NCI-H1048 (cell line): Measurements from ENCODE around the gene NTSR2.

ENCODE experiments used
- DNase-seq: peaks from one replicate; lab custom pipeline; 2025; lab: John Stamatoyannopoulos, UW

NTSR2 gene

GRCh38 chr2:11657646-11658045, 12.3 kb downstream of the NTSR2 start:
- no peak for DNase-seq

GRCh38 chr2:11657195-11657594, 12.8 kb downstream of the NTSR2 start:
- DNase-seq = no peak

DNA sequence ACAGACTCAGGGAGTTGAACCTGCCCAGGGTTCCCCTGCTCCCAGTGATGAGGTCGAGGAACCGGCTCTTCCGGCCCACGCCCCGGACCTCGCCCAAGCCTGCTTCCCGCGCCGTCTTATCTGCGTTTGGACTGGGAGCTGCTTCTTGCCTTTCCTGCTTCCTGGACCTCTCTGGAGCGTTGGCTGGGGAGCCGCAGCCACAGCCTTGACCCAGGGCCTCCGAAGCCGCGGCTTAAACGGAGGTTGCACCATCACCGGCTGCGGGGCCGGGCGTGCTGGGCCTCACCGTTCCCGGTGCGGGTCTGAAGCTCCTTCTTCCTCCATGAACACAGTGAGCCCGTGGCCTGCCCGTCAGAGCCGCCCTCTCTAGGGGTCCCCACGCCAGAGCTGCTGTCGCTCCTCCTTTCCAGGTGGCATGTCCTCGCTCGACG, 13.3 kb downstream of the NTSR2 start:
- DNase-seq = no peak

DNA sequence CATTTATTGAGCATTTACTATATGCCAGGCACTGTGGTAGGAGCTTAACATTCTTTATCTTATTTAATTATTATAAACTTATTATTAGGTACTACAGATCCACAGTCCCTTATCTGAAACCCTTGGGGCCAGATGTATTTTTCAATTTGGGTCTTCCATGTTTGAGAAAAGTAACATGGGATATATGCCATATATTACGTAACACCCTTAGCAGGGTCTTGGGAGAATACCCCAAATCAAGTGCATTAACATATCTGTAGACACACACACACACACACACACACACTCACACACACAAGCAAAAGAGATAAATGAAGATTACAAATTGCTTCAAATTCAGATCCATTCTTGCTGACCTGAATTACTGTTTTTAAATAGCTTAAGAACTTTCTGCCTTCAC, 13.7 kb downstream of the NTSR2 start:
- DNase-seq = no peak

DNA sequence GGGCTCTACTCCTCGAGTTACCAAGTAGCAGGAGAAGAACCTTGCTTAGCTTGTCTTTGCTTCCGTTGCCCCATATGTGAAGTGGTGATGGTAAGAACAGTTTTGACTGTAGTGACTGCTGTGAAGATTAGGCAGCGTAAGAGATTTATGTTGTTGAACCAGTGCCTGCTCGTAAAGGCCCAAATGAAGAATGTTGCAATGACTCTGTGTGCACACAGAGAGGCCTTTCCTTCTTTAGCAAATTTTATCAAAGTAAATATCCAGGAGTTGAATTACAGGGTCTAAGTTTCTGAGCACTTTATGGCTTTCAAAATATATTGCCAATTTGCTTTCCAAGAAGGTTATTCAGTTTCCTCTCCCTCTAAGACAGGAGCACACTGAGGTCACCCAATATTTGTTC, 14.5 kb downstream of the NTSR2 start:
- no peak for DNase-seq

- no peak for DNase-seq
Measured at GRCh38 chr2:11652553-11652952, 17.4 kb downstream of the NTSR2 start.

DNA sequence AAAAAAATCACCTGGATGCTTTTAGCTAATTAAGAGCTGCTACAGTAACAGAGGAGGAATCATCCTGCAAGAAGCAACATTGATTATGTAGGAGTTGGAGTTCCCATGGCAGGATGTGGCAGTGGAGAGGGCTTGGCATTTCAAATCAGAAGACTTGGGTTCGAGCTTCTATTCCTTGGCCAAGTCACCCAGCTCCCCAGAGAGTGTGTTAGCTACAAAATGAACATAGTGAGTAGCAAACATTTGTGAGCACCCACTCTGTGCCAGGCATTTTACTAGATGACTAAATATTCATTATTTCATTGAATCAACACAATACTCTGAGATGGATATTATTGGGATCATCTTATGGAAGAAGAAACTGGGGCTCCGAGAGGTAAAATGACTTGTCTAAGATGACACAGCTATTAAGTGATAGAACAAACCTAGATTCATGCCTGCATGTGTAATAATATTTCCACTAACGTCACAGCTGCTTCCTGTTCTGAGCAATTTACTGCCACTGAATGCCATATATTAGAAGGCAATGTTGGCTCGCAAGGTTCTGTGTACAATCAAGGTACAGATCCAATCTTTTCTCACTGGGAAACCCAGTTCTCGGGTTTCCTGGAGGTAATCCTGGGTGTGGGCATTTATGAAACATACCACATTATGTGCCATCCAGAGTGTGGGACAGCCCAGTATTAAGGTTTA, 18.0 kb downstream of the NTSR2 start:
- DNase-seq = no peak

DNA sequence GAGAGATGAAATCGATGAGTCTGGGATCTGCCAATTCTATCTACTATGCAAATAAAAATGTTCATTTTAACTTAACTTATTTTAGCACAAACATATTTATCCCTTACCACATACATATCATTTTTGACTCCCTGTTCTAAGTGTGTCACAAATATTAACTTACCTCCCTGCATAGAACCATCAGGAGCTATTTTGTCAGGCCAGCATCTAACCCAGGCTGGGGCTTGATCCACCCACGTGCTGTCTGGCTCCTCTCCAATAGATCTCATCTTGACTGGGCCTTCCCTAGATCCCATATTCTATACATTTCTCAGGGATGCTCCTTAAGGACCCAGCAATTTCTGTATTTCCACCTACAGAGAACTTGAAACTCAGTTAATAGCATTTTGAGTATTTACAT, 20.9 kb downstream of the NTSR2 start:
- DNase-seq = no peak

DNA sequence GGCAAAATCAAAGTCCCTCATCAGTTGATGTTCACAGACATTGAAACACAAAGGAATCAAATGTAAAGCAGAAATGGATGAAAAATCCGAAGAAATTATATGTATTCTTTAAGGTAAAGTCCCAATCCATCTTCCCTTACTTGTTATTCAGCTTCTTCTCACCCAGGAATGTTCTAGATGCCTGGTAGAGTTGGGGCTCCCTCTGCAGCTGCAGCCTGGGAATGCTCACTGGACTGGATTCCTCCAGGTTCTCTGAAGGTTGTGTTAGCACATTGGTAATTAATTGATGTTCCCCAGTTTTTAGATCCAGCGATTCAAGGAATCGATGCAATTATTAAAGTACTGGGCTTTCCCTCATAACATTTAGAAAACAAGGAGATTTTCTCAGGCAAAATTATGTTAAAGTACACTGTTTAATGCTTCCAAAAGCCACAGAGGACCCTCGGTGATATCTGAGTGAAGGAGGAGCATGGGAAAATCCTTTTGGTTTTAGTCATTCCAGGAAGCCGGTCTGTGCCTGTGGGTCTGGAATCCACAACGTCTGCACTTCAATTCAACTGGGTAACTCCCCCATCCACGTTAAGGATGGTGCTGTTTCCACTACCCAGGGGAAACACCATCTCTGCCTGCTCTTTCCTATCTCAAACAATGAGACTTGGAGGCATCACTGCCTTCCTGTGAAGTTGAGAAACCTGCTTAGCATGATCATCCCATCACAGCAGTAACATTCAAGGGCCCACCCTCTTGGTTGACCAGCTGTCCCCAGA, 22.0 kb downstream of the NTSR2 start:
- DNase-seq = no peak

- no peak for DNase-seq
Measured at GRCh38 chr2:11646530-11646929, 23.5 kb downstream of the NTSR2 start.

GRCh38 chr2:11644293-11644692, 25.7 kb downstream of the NTSR2 start:
- DNase-seq = no peak

DNA sequence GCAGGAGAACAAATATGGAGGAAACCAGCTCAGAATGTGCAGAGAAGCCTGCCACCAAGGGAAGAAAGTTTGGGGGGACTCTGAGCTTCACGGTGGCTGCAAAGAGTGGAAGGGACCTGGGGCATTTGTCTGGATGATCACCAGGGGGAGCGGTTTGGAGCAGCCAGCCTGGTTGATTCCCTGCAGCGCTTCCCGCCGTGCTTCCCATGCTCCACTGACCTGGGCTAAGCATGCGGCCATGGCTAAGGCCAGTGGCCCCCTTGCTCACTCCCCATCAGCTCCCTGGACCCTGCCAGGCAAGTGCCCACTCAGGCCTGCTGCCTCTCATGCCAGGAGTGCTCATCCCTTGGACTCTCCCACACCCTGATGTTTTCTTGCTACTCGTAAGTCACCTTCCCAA, 27.0 kb downstream of the NTSR2 start:
- DNase-seq = no peak

GRCh38 chr2:11640132-11640531, 29.9 kb downstream of the NTSR2 start:
- DNase-seq = no peak

DNA sequence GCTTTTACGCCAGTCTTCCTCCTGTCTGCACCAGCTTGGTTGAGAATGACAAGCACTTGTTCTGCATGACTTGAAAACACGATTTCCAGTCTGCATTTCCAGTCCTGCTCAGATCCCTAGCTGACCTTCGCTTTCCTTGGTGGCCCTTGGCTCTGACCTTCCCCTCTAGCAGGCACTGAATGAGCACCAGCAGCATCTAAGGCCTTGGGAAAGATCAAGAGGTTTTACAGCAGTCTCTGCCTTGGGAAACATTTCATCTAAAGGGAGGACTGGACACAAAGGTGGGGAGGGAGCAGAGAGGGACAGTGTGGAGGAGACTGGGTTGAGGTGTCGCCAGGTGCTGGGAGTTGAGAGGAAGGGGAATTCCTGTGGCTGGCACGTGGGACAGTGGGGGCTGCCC, 30.5 kb downstream of the NTSR2 start:
- DNase-seq = no peak

- DNase-seq = no peak
Measured at GRCh38 chr2:11637546-11637945, 32.4 kb downstream of the NTSR2 start.

DNA sequence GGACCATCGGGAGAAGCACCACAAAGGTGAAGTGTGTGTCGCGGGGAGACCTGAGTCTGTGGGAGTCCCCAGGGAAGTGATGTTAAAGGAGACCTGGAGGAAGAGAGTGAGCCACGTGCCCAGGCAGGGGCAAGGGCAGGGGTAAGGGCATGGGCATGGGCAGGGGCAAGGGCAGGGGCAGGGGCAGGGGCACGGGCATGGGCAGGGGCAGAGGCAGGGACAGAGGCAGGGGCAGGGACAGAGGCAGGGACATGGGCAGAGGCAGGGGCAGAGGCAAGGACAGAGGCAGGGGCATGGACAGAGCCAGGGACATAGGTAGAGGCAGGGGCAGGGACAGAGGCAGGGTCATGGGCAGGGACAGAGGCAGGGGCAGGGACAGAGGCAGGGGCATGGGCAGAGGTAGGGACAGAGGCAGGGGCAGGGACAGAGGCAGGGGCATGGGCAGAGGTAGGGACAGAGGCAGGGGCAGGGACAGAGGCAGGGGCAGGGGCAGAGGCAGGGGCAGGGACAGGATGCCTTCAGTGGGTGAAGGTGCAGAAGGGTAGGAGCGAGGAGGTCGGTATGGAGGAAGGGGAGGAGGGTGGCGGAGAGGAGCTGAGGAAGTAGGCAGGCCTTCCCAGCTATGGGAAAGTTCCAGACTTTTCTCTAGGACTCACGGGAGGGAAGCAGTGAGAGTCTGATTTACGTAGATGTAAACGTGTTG, 33.3 kb downstream of the NTSR2 start:
- no peak for DNase-seq

DNA sequence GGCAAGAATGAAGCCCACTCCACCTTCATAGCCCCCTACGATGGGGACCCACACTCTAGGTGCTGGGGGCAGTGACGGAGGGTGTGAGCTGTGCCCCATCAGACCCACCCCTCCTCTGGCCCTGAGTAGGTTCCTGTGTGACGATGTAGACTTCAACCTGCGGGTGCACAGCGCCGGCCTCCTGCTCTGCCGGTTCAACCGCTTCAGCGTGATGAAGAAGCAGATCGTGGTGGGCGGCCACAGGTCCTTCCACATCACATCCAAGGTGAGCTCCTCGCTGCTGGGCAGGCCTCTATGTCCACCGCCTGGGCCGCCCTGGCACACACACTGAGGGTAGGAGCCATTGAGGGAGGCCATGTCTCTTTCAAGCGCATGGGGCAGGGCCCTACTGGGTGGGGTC, 34.9 kb downstream of the NTSR2 start:
- DNase-seq = no peak

DNA sequence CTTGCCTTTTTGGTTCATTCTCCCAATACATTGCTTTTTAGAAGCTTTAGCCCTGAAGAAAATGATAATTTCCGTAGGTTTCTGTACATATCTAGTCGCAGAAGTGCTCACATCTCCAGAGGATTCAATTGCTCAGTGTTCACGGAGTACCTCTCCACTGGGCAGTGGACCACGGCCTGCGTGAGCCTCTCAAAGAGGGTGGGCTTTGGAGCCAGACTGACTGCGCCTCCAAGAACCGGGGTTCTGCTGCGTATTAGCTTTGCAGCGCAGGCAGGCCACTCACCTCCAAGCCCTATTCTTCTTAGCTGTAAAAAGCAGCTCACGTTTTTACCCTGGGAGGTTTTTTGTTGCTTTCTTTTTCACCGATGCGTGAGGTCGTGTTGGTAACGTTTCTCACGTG, 35.4 kb downstream of the NTSR2 start:
- DNase-seq = no peak

- DNase-seq = no peak
Measured at GRCh38 chr2:11633923-11634478, 36.0 kb downstream of the NTSR2 start.

GRCh38 chr2:11631462-11631861, 38.5 kb downstream of the NTSR2 start:
- DNase-seq = no peak

DNA sequence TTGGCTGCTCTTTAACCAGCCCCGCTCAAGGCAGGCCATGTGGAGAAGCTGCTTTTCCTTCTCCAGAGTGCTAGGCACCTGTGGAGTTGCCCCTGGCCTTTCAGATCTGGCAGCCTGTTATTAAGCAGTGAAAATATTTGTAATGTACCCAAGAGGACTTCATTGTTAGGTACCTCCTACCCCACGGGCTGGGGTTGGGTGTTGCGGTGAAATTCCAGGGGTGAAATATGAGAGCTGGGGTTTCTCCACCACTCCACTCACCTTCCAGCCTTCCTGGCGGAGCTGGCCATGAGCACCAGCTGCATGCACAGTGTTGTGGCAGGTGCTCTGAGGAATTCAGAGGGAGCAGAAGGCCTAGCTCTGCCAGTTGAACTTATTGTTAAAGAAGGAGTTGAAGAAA, 39.1 kb downstream of the NTSR2 start:
- no peak for DNase-seq

- no peak for DNase-seq
Measured at GRCh38 chr2:11629851-11630250, 40.1 kb downstream of the NTSR2 start.

DNA sequence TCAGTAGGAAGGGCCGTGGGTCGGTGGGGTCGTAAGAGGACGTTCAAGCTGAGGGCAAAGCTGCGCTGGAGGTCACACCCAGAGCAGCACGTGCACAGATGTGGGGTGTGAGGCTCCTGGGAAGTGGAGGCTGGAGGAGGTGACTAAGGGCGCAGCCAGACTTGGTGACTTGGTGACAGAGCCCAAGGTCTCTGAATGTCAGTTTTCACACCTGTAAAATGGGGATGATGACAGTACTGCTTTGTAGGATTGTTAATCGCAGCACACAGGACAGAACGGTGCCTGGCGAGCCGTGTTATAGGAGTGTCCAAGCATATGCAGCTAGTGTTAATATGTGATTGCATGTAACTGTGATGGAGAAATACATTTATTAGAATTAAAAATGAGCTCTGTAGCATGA, 40.8 kb downstream of the NTSR2 start:
- DNase-seq = no peak
